Activated B cell treated with CpG ODN at 0.5 μM for 24 hours (primary cell): Measurements from ENCODE around the gene ARHGAP42. TPM values are rescaled to one million over a fixed set of nuclear protein-coding genes. Genes with fewer than 3 reads are reported as not detected.
"Not testable (repeated sequence)": the region's sequence is repeated elsewhere in the genome, so short reads cannot be mapped to it uniquely, and the experiment has no call there.

Source experiments
- ATAC-seq: fragments of 200-7000 bp; cut with Tn5 transposase; one replicate; pipeline ENCODE4 v1.10.0; 2021; ENCODE audit warnings: low read depth, mild to moderate bottlenecking, moderate library complexity
- CTCF ChIA-PET: fragments of 350-600 bp; sonication (Branson Sonifier 250); formaldehyde crosslinking; loops from one replicate; lab custom pipeline; 2021; ENCODE audit warnings: antibody characterized with exemption; lab: Charles Lee
- POLR2A ChIA-PET: fragments of 350-600 bp; sonication (Branson Sonifier 250); formaldehyde crosslinking; loops from one replicate; lab custom pipeline; 2021; ENCODE audit warnings: antibody characterized with exemption; lab: Charles Lee
- DNase-seq: peaks from one replicate; pipeline ENCODE4 v3.0.0; 2022
- H3K27ac Mint-ChIP-seq: one replicate; pipeline ENCODE4 v1.8.0; 2020; ENCODE audit warnings: mixed read lengths
- H3K27me3 Mint-ChIP-seq: one replicate; pipeline ENCODE4 v1.8.0; 2021; ENCODE audit warnings: mixed read lengths
- H3K36me3 Mint-ChIP-seq: one replicate; pipeline ENCODE4 v1.8.0; 2021; ENCODE audit warnings: low read depth, mixed read lengths
- H3K4me1 Mint-ChIP-seq: one replicate; pipeline ENCODE4 v1.8.0; 2021; ENCODE audit warnings: mixed read lengths
- H3K4me3 Mint-ChIP-seq: one replicate; pipeline ENCODE4 v1.8.0; 2020; ENCODE audit warnings: mild to moderate bottlenecking, mixed read lengths
- H3K9me3 Mint-ChIP-seq: one replicate; pipeline ENCODE4 v1.8.0; 2020; ENCODE audit warnings: mixed read lengths
- CTCF ChIP-seq: fragments of 200-600 bp; IDR thresholded peaks from one replicate; pipeline ENCODE4 v1.8.0; 2022; ENCODE audit warnings: antibody characterized with exemption, mild to moderate bottlenecking
- intact Hi-C: fragments of 100-400 bp; cut with micrococcal nuclease; formaldehyde crosslinking; loops from one replicate; pipeline ENCODE4 v1.15.1; 2024
- total RNA-seq: library from RNA; stranded (reverse); gene quantifications from 2 replicates; pipeline ENCODE4 v1.2.3, GENCODE V29; 2022

ARHGAP42 gene
- total RNA-seq, 1 donor from 2014 or later: 4.9 TPM

- Mint-ChIP-seq H3K4me1 (peaks cover 2% of the 10 kb centered on the region), H3K27me3 (no peaks in the 10 kb centered on the region)
- POLR2A ChIA-PET: interaction anchor here (0.6 kb wide), 1 partner anchor 63 kb away, joined by 6 read pairs; no protein-coding TSS in a partner anchor
Observed at GRCh38 chr11:100748153-100748552, 61.1 kb downstream of the ARHGAP42 start.

GRCh38 chr11:100749887-100750565 lies 62.9 kb downstream of the ARHGAP42 start:
- POLR2A ChIA-PET, ATAC-seq, H3K27ac Mint-ChIP-seq, H3K27me3 Mint-ChIP-seq, H3K4me3 Mint-ChIP-seq, H3K4me1 Mint-ChIP-seq, DNase-seq, intact Hi-C loops, CTCF ChIA-PET: not testable (repeated sequence)
- Mint-ChIP-seq H3K9me3 (peaks cover 17% of the 10 kb centered on the region), H3K36me3 (peaks cover 12% of the 10 kb centered on the region)

More at GRCh38 chr11:100748153-100748552, 61.1 kb downstream of the ARHGAP42 start:
- Mint-ChIP-seq H3K27ac (no peak overlapping the region), H3K4me3 (no peak overlapping the region), H3K36me3 (peaks cover 12% of the 10 kb centered on the region), H3K9me3 (peaks cover 19% of the 10 kb centered on the region)
- ATAC-seq: no peak
- no peak for DNase-seq
- CTCF ChIA-PET: no interaction called here
- intact Hi-C loops: no loop called here
- TF ChIP-seq CTCF: no peak

GRCh38 chr11:100750566-100750891 lies 63.4 kb downstream of the ARHGAP42 start:
- H3K4me1 Mint-ChIP-seq, DNase-seq, ATAC-seq, H3K27me3 Mint-ChIP-seq, intact Hi-C loops, POLR2A ChIA-PET, H3K27ac Mint-ChIP-seq, CTCF ChIA-PET, H3K4me3 Mint-ChIP-seq: not testable (repeated sequence)
- Mint-ChIP-seq H3K36me3 (peaks cover 12% of the 10 kb centered on the region), H3K9me3 (peaks cover 17% of the 10 kb centered on the region)

- DNase-seq (no peak), ATAC-seq (no peak)
- ChIA-PET POLR2A (no interaction called here), CTCF (no interaction called here)
- Mint-ChIP-seq H3K9me3 (peaks cover 17% of the 10 kb centered on the region), H3K27ac (no peak overlapping the region), H3K36me3 (peaks cover 12% of the 10 kb centered on the region), H3K27me3 (no peaks in the 10 kb centered on the region), H3K4me1 (no peaks in the 10 kb centered on the region), H3K4me3 (no peak overlapping the region)
- intact Hi-C loops: no loop called here
- TF ChIP-seq CTCF: no peak
Observed at GRCh38 chr11:100752371-100753171, 65.5 kb downstream of the ARHGAP42 start.

- ATAC-seq (no peak), DNase-seq (no peak)
- Mint-ChIP-seq H3K4me1 (no peaks in the 10 kb centered on the region), H3K27me3 (no peaks in the 10 kb centered on the region), H3K9me3 (peaks cover 17% of the 10 kb centered on the region), H3K36me3 (peaks cover 12% of the 10 kb centered on the region), H3K27ac (no peak overlapping the region), H3K4me3 (no peak overlapping the region)
- no peak for TF ChIP-seq CTCF
- POLR2A ChIA-PET: no interaction called here
- intact Hi-C loops: no loop called here
- CTCF ChIA-PET: no interaction called here
Observed at GRCh38 chr11:100753172-100753543, 66.1 kb downstream of the ARHGAP42 start.

- CTCF ChIA-PET: no interaction called here
- no peak for TF ChIP-seq CTCF
- H3K27ac Mint-ChIP-seq: no peak overlapping the region
- H3K9me3 Mint-ChIP-seq: peaks cover 17% of the 10 kb centered on the region
- ATAC-seq: no peak
- no peaks in the 10 kb centered on the region for H3K27me3 Mint-ChIP-seq
- H3K4me1 Mint-ChIP-seq: no peaks in the 10 kb centered on the region
- H3K4me3 Mint-ChIP-seq: no peak overlapping the region
- DNase-seq: no peak
- intact Hi-C loops: no loop called here
- peaks cover 12% of the 10 kb centered on the region for H3K36me3 Mint-ChIP-seq
- POLR2A ChIA-PET: no interaction called here
Observed at GRCh38 chr11:100753571-100753970, 66.5 kb downstream of the ARHGAP42 start.
